ENCODE results near the gene DENND4A.
"Not testable (repeated sequence)": the region's sequence is repeated elsewhere in the genome, so short reads cannot be mapped to it uniquely, and the experiment has no call there.

The DENND4A gene

GRCh38 chr15:65789759-65790425 lies 2.2 kb downstream of the DENND4A start:
- DNase-seq (ENCODE audit: low read depth, low spot score), result no peak

GRCh38 chr15:65789105-65789504 lies 3.0 kb downstream of the DENND4A start:
- no peak for DNase-seq (ENCODE audit: low read depth, low spot score)

- DNase-seq (ENCODE audit: low read depth, low spot score), result no peak
Measured at GRCh38 chr15:65787260-65787659, 4.8 kb downstream of the DENND4A start.

GRCh38 chr15:65785151-65785550 lies 6.9 kb downstream of the DENND4A start:
- DNase-seq (ENCODE audit: low read depth, low spot score), result no peak

GRCh38 chr15:65783872-65784271 lies 8.2 kb downstream of the DENND4A start:
- no peak for DNase-seq (ENCODE audit: low read depth, low spot score)

GRCh38 chr15:65782096-65782495 lies 10.0 kb downstream of the DENND4A start:
- DNase-seq (ENCODE audit: low read depth, low spot score), result no peak

- DNase-seq (ENCODE audit: low read depth, low spot score), result not testable (repeated sequence)
Measured at GRCh38 chr15:65778701-65779100, 13.4 kb downstream of the DENND4A start.

GRCh38 chr15:65778269-65778668 lies 13.8 kb downstream of the DENND4A start:
- DNase-seq (ENCODE audit: low read depth, low spot score), result no peak

- DNase-seq (ENCODE audit: low read depth, low spot score), result no peak
Measured at GRCh38 chr15:65777843-65778242, 14.2 kb downstream of the DENND4A start.

- DNase-seq (ENCODE audit: low read depth, low spot score), result no peak
Measured at GRCh38 chr15:65777053-65777452, 15.0 kb downstream of the DENND4A start.

GRCh38 chr15:65773386-65774111 lies 18.5 kb downstream of the DENND4A start:
- no peak for DNase-seq (ENCODE audit: low read depth, low spot score)

GRCh38 chr15:65772930-65773329 lies 19.2 kb downstream of the DENND4A start:
- DNase-seq (ENCODE audit: low read depth, low spot score), result no peak

- DNase-seq (ENCODE audit: low read depth, low spot score), result no peak
Measured at GRCh38 chr15:65771870-65772269, 20.2 kb downstream of the DENND4A start.

GRCh38 chr15:65769482-65769881 lies 22.6 kb downstream of the DENND4A start:
- DNase-seq (ENCODE audit: low read depth, low spot score), result no peak

- no peak for DNase-seq (ENCODE audit: low read depth, low spot score)
Measured at GRCh38 chr15:65767895-65768294, 24.2 kb downstream of the DENND4A start.

GRCh38 chr15:65767264-65767595 lies 24.9 kb downstream of the DENND4A start:
- no peak for DNase-seq (ENCODE audit: low read depth, low spot score)

GRCh38 chr15:65766422-65767263 lies 25.4 kb downstream of the DENND4A start:
- DNase-seq (ENCODE audit: low read depth, low spot score), result peak; percentile 31

GRCh38 chr15:65765106-65765505 lies 27.0 kb downstream of the DENND4A start:
- no peak for DNase-seq (ENCODE audit: low read depth, low spot score)

GRCh38 chr15:65762914-65763787 lies 28.9 kb downstream of the DENND4A start:
- DNase-seq (ENCODE audit: low read depth, low spot score), result no peak

- no peak for DNase-seq (ENCODE audit: low read depth, low spot score)
Measured at GRCh38 chr15:65762399-65762798, 29.7 kb downstream of the DENND4A start.

- no peak for DNase-seq (ENCODE audit: low read depth, low spot score)
Measured at GRCh38 chr15:65761210-65761926, 30.7 kb downstream of the DENND4A start.
